ENCODE measurements around the gene AVPI1. TPM values are rescaled to one million over a fixed set of nuclear protein-coding genes. Genes with fewer than 3 reads are reported as not detected.

AVPI1 gene
- total RNA-seq, 2 experiments from 2014 or later, result 10.7 to 11.6 TPM

- CTCF ChIA-PET, result interaction anchor here (0.6 kb wide), 1 partner anchor 26 kb away, joined by 3 read pairs; no protein-coding TSS in a partner anchor
- TF ChIP-seq CTCF (IDR thresholded peaks at IDR 0.05), result no peak
- ATAC-seq (ENCODE audit: poor library complexity), result no peak
- peaks cover 9% of the 10 kb centered on the region for H3K4me1 ChIP-seq (ENCODE audit: insufficient read depth, low read length)
- no peak overlapping the region for H3K27ac ChIP-seq (ENCODE audit: low read depth in 1 of 2, low read length in 2 of 2)
- intact Hi-C loops (cut with DNase I, micrococcal nuclease), result loop anchor here (10.0 kb wide), 1 partner anchor 340 kb away; no protein-coding TSS in a partner anchor
- peaks cover 52% of the 10 kb centered on the region for H3K27me3 Mint-ChIP-seq
- H3K4me1 Mint-ChIP-seq (ENCODE audit: low read depth), result no peaks in the 10 kb centered on the region
- POLR2A ChIA-PET, result interaction anchor here (0.7 to 1.7 kb wide), 2 partner anchors 18 to 107 kb away, joined by 3 to 4 read pairs; partner anchors contain the start of gene AVPI1
- no peak for DNase-seq
- no peak overlapping the region for H3K27ac Mint-ChIP-seq
- H3K9me3 ChIP-seq (ENCODE audit: control insufficient read depth in 1 of 2, insufficient read depth in 1 of 2, low read length in 2 of 2), result no peaks in the 10 kb centered on the region
- no peaks in the 10 kb centered on the region for H3K36me3 Mint-ChIP-seq (ENCODE audit: low read depth)
- H3K9me3 Mint-ChIP-seq, result no peaks in the 10 kb centered on the region
- peaks cover 0 to 10% of the 10 kb centered on the region in 2 experiments for H3K27me3 ChIP-seq (ENCODE audit: control insufficient read depth in 1 of 2, insufficient read depth in 2 of 2, low read length in 2 of 2)
- no peak overlapping the region for H3K4me3 Mint-ChIP-seq
- H3K4me3 ChIP-seq (ENCODE audit: low read length), result no peak overlapping the region
- H3K36me3 ChIP-seq (ENCODE audit: insufficient read depth, low read length), result no peaks in the 10 kb centered on the region
These were observed 18.1 kb upstream of the AVPI1 start for GRCh38 chr10:97705006-97705670.

- Mint-ChIP-seq H3K27me3 (peaks cover 46% of the 10 kb centered on the region), H3K4me3 (no peak overlapping the region), H3K27ac (no peak overlapping the region), H3K9me3 (no peaks in the 10 kb centered on the region), H3K36me3 (ENCODE audit: low read depth) (no peaks in the 10 kb centered on the region), H3K4me1 (ENCODE audit: low read depth) (no peaks in the 10 kb centered on the region)
- TF ChIP-seq CTCF (IDR thresholded peaks at IDR 0.05), result no peak
- intact Hi-C loops (cut with DNase I, micrococcal nuclease), result loop anchor here (10.0 kb wide), 1 partner anchor 340 kb away; no protein-coding TSS in a partner anchor
- peaks cover 0 to 7% of the 10 kb centered on the region in 2 experiments for H3K27me3 ChIP-seq (ENCODE audit: control insufficient read depth in 1 of 2, insufficient read depth in 2 of 2, low read length in 2 of 2)
- ChIA-PET POLR2A (interaction anchor here (1.7 kb wide), 1 partner anchor 17 kb away, joined by 4 read pairs; the partner anchor contains the start of gene AVPI1), CTCF (interaction anchor here (0.6 kb wide), 1 partner anchor 27 kb away, joined by 3 read pairs; no protein-coding TSS in a partner anchor)
- no peak overlapping the region for H3K4me3 ChIP-seq (ENCODE audit: low read length)
- ATAC-seq (ENCODE audit: poor library complexity) (no peak), DNase-seq (no peak)
- H3K27ac ChIP-seq (ENCODE audit: low read depth in 1 of 2, low read length in 2 of 2), result no peak overlapping the region
- no peaks in the 10 kb centered on the region for H3K9me3 ChIP-seq (ENCODE audit: control insufficient read depth in 1 of 2, insufficient read depth in 1 of 2, low read length in 2 of 2)
- H3K4me1 ChIP-seq (ENCODE audit: insufficient read depth, low read length), result peaks cover 5% of the 10 kb centered on the region
- H3K36me3 ChIP-seq (ENCODE audit: insufficient read depth, low read length), result no peaks in the 10 kb centered on the region
These were observed 17.3 kb upstream of the AVPI1 start for GRCh38 chr10:97704341-97704740.

GRCh38 chr10:97703398-97704067 is 16.5 kb upstream of the AVPI1 start:
- Histone ChIP-seq H3K4me1 (ENCODE audit: insufficient read depth, low read length) (peaks cover 5% of the 10 kb centered on the region), H3K27ac (ENCODE audit: low read depth in 1 of 2, low read length in 2 of 2) (no peak overlapping the region), H3K27me3 (ENCODE audit: control insufficient read depth in 1 of 2, insufficient read depth in 2 of 2, low read length in 2 of 2) (peaks cover 0 to 7% of the 10 kb centered on the region in 2 experiments), H3K36me3 (ENCODE audit: insufficient read depth, low read length) (no peaks in the 10 kb centered on the region), H3K9me3 (ENCODE audit: control insufficient read depth in 1 of 2, insufficient read depth in 1 of 2, low read length in 2 of 2) (no peaks in the 10 kb centered on the region), H3K4me3 (ENCODE audit: low read length) (no peak overlapping the region)
- POLR2A ChIA-PET, result no interaction called here
- CTCF ChIA-PET, result interaction anchor here (0.9 kb wide), 1 partner anchor 28 kb away, joined by 3 read pairs; no protein-coding TSS in a partner anchor
- no peaks in the 10 kb centered on the region for H3K9me3 Mint-ChIP-seq
- intact Hi-C loops (cut with DNase I, micrococcal nuclease), result loop anchor here (10.0 kb wide), 1 partner anchor 341 kb away; no protein-coding TSS in a partner anchor
- H3K36me3 Mint-ChIP-seq (ENCODE audit: low read depth), result no peaks in the 10 kb centered on the region
- H3K27ac Mint-ChIP-seq, result no peak overlapping the region
- no peak for TF ChIP-seq CTCF (IDR thresholded peaks at IDR 0.05)
- ATAC-seq (ENCODE audit: poor library complexity), result no peak
- H3K4me1 Mint-ChIP-seq (ENCODE audit: low read depth), result no peaks in the 10 kb centered on the region
- DNase-seq, result no peak
- no peak overlapping the region for H3K4me3 Mint-ChIP-seq
- peaks cover 39% of the 10 kb centered on the region for H3K27me3 Mint-ChIP-seq

Measured in CD4-positive, alpha-beta T cell (primary cell).